Mesothelial cell of epicardium (in vitro differentiated cells): ENCODE results near the gene USO1. TPM values are rescaled to one million over a fixed set of nuclear protein-coding genes. Genes with fewer than 3 reads are reported as not detected.
A peak's percentile ranks its signal among the peaks of the same experiment; 100 is the strongest.
"Not testable (repeated sequence)": the region's sequence is repeated elsewhere in the genome, so short reads cannot be mapped to it uniquely, and the experiment has no call there.

Experiments
- DNase-seq, 2 experiments: peaks; one replicate each; pipeline ENCODE4 v3.0.0; 2021; ENCODE audit warnings: low spot score in 2 of 2; ENCODE audit not compliant: unreplicated experiment in 2 of 2
- H3K27ac Mint-ChIP-seq: 2 replicates; pipeline ENCODE4 v1.8.0; 2021; ENCODE audit warnings: mixed read lengths
- H3K27me3 Mint-ChIP-seq: 2 replicates; pipeline ENCODE4 v1.8.0; 2021; ENCODE audit warnings: low read depth, mixed read lengths
- H3K36me3 Mint-ChIP-seq: 2 replicates; pipeline ENCODE4 v1.8.0; 2021; ENCODE audit warnings: mixed read lengths
- H3K4me1 Mint-ChIP-seq: 2 replicates; pipeline ENCODE4 v1.8.0; 2021; ENCODE audit warnings: mixed read lengths
- H3K4me3 Mint-ChIP-seq: 2 replicates; pipeline ENCODE4 v1.8.0; 2021; ENCODE audit warnings: mild to moderate bottlenecking, moderate library complexity, mixed read lengths
- H3K9me3 Mint-ChIP-seq: 2 replicates; pipeline ENCODE4 v1.8.0; 2021; ENCODE audit warnings: mixed read lengths
- total RNA-seq: library from RNA; stranded (reverse); gene quantifications from 3 replicates; pipeline ENCODE4 v1.2.1, GENCODE V29; 2021
- TF ChIP-seq, protein P1 (sequence below): fragments of 200-600 bp; sonication (generic); IDR thresholded peaks from one replicate; pipeline ENCODE4 v1.5.0; 2021; ENCODE audit warnings: antibody characterized with exemption; ENCODE audit not compliant: unreplicated experiment

Gene USO1
- total RNA-seq, 1 donor from 2014 or later = 53.3 TPM

DNA sequence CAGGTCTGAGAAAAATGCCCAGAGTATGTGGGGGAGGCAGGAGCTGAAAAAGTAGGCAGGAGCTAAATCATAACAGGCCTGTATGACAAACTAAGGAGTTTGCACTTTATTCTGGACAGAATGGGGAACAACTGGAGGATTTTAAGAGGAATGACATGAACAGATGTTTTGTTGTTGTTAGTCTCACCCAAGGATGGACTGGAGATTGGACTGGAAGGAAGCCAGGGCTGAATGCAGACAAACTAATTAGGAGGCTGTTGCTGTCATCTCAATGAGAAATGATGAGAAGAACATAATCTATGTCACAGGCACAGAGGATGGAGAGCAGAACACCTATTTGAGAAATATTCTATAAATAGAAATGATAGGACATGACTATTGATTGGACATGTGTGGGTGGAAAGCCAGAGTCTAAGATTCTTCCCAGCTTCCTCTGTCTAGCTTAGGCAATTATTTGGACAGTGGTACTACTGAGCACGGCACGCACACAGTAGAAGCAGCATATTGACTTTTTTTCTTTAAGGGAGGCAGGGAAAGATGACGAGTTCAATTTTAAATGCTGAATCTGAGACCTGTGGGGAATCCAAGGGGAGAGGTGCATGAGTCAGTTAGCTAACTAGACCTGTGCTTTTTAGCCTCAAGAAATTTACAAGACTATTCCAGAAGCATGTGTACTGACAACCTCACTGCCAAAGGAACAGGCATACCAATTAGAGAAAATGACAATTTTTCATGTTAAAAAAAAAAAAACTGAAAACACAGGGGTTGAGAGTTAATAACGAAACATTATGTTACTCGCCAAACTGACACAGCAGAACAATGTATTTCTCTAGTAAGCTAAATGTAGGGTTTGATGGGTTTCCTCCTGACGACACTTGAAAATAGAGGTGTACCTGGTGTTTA is 963 bp upstream of the USO1 start:
- Mint-ChIP-seq H3K27me3 (no peaks in the 10 kb centered on the region), H3K4me3 (peak overlapping the region; percentile 97), H3K36me3 (peaks cover 6% of the 10 kb centered on the region), H3K9me3 (no peaks in the 10 kb centered on the region), H3K27ac (peak overlapping the region; percentile 100), H3K4me1 (peaks cover 42% of the 10 kb centered on the region)
- DNase-seq = no peak
- TF ChIP-seq, protein P1, sequence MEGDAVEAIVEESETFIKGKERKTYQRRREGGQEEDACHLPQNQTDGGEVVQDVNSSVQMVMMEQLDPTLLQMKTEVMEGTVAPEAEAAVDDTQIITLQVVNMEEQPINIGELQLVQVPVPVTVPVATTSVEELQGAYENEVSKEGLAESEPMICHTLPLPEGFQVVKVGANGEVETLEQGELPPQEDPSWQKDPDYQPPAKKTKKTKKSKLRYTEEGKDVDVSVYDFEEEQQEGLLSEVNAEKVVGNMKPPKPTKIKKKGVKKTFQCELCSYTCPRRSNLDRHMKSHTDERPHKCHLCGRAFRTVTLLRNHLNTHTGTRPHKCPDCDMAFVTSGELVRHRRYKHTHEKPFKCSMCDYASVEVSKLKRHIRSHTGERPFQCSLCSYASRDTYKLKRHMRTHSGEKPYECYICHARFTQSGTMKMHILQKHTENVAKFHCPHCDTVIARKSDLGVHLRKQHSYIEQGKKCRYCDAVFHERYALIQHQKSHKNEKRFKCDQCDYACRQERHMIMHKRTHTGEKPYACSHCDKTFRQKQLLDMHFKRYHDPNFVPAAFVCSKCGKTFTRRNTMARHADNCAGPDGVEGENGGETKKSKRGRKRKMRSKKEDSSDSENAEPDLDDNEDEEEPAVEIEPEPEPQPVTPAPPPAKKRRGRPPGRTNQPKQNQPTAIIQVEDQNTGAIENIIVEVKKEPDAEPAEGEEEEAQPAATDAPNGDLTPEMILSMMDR = no peak

DNA sequence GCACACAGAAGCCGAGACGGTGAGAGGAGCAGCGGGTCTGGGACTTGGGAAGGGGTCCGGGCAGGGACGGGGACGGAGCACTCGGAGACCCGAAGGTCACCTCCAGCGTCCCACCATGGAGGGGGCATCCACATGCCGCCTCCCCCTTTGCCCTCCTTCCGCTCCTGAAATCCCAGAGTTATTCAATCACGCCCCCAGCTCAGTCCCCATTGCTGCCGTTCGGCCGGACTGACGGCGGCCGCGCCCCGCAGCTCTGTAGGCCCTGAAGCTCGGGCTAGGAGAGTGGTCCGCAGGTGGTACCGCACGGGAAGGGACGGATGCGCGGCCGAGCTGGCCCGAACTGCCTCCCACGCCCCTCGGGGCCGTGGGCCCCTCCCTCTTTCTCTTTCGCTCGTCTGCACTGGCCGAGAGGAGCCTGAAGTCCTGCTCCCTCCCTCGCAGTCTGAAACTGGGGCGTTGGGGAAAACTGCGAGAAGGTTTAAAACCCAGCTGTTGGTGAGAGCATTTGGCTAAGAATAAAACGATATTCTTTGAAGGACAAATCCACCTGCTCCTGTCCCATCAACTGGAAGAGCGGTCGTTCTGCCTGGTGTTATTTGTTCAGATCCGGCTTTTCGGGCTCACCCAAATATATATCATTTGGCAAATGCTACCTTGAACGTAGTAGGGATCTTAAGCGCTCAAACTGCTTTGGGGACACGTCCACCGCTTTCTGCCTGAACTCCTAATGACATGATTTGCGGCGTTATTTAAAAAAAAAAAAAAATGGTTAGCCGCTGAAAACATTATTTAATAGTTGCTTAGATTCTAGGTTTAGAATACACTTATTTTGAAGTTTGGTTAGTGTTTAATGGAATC is 719 bp downstream of the USO1 start:
- TF ChIP-seq, protein P1 = no peak
- Mint-ChIP-seq H3K4me1 (peaks cover 49% of the 10 kb centered on the region), H3K4me3 (peak overlapping the region; percentile 97), H3K9me3 (no peaks in the 10 kb centered on the region), H3K27ac (peak overlapping the region; percentile 100), H3K36me3 (no peaks in the 10 kb centered on the region), H3K27me3 (no peaks in the 10 kb centered on the region)
- peak; percentile 58 to 74 for DNase-seq

DNA sequence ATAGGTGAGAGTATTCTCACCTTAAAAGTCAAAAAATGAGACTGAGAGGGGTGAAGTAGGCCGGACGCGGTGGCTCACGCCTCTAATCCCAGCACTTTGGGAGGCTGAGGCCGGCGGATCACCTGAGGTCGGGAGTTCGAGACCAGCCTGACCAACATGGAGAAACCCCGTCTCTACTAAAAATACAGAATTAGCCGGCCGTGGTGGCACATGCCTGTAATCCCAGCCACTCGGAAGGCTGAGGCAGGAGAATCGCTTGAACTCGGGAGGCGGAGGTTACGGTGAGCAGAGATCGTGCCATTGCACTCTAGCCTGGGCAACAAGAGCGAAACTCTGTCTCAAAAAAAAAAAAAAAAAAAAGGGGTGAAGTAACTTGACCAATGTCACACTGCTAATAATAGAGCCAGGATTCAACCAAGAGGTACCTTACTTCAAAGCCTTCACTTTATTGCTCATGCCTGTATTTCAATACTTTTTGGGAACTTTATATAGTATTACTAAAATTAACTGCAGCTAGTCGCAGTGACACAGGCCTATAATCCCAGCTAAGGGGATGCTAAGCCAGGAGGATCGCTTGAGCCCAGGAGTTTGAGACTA is 1.7 kb downstream of the USO1 start:
- H3K36me3 Mint-ChIP-seq, H3K9me3 Mint-ChIP-seq, DNase-seq, H3K27me3 Mint-ChIP-seq: not testable (repeated sequence)
- H3K4me3 Mint-ChIP-seq = peak overlapping the region; percentile 97
- peak overlapping the region; percentile 100 for H3K27ac Mint-ChIP-seq
- peaks cover 51% of the 10 kb centered on the region for H3K4me1 Mint-ChIP-seq

DNA sequence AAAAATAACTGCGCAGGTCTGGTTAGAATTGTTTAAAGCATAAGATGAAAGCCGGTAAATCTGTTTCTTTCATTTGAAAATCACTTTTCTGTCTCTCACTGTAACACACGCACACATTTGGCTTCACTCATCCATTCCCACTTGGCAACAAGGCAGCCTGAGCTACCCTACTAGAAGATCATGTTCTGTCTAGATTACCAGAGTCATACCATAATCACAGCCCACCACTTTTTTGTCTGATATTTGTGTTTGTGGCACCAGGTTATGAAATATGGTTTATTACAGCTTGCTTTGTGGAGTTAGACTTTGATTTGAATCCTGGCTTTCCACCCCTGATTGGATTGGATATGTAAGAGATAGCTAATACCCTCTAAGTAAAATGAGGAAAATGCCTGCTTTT is 2.2 kb downstream of the USO1 start:
- TF ChIP-seq, protein P1 = no peak
- H3K27ac Mint-ChIP-seq = peak overlapping the region; percentile 24
- H3K4me3 Mint-ChIP-seq = peak overlapping the region; percentile 97
- H3K27me3 Mint-ChIP-seq = no peaks in the 10 kb centered on the region
- H3K4me1 Mint-ChIP-seq = peaks cover 51% of the 10 kb centered on the region
- DNase-seq = no peak
- no peaks in the 10 kb centered on the region for H3K9me3 Mint-ChIP-seq
- H3K36me3 Mint-ChIP-seq = no peaks in the 10 kb centered on the region

DNA sequence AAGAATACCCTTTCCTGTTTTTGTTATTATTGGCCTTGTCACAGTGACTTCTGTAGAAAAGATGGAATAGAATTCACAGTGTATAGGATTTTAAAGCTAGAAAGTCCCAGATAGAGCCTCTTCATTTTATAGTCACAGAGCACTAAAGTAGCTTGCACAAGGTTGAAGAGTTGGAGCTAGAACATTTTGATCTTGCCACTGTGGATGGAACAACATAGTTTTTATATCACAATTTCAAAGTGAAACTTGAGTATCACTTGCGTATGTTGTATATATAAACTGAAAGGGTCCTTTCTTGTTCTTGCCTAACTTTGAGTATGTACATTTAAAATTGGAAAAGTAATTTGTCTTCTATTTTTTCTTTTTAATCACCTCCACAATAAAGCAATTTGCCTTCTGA is 2.7 kb downstream of the USO1 start:
- TF ChIP-seq, protein P1 = no peak
- Mint-ChIP-seq H3K4me3 (peak overlapping the region; percentile 97), H3K27ac (peak overlapping the region; percentile 24), H3K9me3 (no peaks in the 10 kb centered on the region), H3K36me3 (no peaks in the 10 kb centered on the region), H3K27me3 (no peaks in the 10 kb centered on the region), H3K4me1 (peaks cover 49% of the 10 kb centered on the region)
- no peak for DNase-seq
